ENCODE measurements around the gene ATG2B.

ATG2B gene

DNA sequence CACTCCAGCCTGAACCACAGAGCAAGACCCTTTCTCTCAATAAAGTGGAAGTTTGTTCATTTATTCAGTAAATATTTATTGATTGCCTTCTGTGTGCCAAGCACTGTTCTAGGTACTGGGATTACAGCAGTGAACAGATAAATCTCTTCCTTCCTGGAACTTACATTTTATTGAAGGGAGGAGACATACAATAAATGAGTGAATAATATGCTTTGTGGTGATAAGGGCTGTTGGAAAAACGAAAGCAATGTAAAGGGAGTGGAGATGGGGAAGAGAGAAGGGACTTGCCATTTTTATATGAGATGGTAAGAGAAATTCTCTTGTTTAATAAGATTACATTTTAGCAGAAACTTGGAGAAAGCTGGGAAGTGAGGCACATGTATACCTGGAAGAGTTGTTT, 1.8 kb upstream of the ATG2B start:
- CTCF ChIA-PET = no interaction called here

DNA sequence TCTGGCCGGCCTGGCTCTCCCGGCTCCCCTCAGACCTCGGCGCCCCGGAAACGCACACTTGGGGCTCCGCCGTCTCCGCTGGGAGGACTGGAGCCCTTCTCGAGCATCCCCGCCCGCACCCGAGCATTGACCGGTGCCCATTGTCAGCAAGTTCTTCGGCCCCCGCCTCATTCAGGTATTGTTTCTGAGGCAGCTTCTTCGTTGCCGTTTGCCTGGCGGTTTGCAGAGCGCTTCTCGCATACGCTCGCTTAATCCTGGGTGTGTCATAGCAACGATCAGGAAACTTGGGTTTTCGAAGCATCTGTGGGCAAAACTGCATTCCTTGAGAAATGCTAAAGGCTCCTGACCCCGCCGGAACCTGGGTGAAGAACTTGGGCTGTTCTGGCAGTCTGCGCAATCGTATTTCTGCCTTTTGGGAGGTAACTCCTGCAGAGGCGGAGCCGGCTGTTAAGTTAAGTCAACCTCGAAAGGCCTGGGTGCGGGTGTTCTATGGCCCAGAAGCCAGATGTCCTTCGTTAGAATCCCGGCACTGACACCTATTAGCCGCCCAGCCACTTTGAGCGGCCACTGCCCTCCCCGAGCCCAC, 703 bp upstream of the ATG2B start:
- no peak for TF ChIP-seq CTCF (IDR thresholded peaks at IDR 0.05; ENCODE audit: insufficient read depth, low read length, missing control alignments)
- peak overlapping the region; percentile 84 for H3K4me3 ChIP-seq (ENCODE audit: low read depth, low read length)
- CTCF ChIA-PET = no interaction called here
- DNase-seq (ENCODE audit: low read depth, low spot score) = no peak
- POLR2A ChIA-PET = no interaction called here

More for the DNA sequence above, 1.8 kb upstream of the ATG2B start:
- no peak for TF ChIP-seq CTCF (IDR thresholded peaks at IDR 0.05; ENCODE audit: insufficient read depth, low read length, missing control alignments)
- H3K4me3 ChIP-seq (ENCODE audit: low read depth, low read length) = peak overlapping the region; percentile 84; the same call in 1 of the 2 replicates
- POLR2A ChIA-PET = no interaction called here
- DNase-seq (ENCODE audit: low read depth, low spot score) = no peak

DNA sequence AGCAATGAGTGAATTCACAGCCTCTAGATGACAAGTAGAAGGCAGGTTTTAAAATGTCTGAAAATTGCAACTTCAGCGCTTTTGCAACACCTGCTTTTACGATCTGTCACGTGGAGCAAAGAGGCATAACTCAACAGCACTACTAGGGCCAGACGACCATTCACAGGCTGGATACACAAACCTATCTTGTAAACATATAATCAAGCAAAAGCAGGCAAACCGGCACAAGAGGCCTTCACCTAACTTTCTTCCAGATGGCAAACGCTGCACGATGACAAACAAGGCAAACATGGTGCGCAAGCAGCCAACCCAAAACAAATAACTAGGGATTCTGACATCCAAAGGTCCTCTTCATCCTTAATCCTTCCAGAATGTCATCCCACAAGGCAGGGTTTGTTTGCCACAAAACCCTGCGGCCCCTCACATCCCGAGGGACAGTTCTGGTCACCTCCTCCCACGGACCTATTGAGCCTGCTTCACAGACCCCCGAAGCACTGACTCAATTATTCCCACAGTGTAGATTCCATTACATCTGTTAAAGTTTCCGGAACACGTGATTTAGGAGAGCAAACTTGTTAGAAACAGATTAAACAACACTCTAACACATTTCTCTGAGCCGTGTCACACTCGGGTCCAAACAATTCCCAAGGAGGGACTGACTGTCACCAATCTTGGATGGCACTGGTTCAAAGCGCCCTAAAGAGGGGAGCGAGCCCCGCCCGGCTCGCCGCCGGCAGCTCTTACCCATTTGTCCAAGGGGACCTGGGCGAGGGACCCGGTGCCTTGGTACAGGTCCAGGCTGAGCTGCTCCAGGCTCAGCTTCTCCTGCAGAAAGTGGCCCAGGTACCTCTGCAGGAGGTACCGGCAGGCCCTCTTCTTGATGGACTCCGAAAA, 823 bp downstream of the ATG2B start:
- POLR2A ChIA-PET = no interaction called here
- CTCF ChIA-PET = no interaction called here
- DNase-seq (ENCODE audit: low read depth, low spot score) = no peak
- peak overlapping the region; percentile 84 for H3K4me3 ChIP-seq (ENCODE audit: low read depth, low read length)
- TF ChIP-seq CTCF (IDR thresholded peaks at IDR 0.05; ENCODE audit: insufficient read depth, low read length, missing control alignments) = no peak

GRCh38 chr14:96359959-96360358, 3.2 kb downstream of the ATG2B start:
- CTCF ChIA-PET = no interaction called here
- TF ChIP-seq CTCF (IDR thresholded peaks at IDR 0.05; ENCODE audit: insufficient read depth, low read length, missing control alignments) = no peak
- DNase-seq (ENCODE audit: low read depth, low spot score) = no peak
- POLR2A ChIA-PET = no interaction called here
- no peak overlapping the region for H3K4me3 ChIP-seq (ENCODE audit: low read depth, low read length)

DNA sequence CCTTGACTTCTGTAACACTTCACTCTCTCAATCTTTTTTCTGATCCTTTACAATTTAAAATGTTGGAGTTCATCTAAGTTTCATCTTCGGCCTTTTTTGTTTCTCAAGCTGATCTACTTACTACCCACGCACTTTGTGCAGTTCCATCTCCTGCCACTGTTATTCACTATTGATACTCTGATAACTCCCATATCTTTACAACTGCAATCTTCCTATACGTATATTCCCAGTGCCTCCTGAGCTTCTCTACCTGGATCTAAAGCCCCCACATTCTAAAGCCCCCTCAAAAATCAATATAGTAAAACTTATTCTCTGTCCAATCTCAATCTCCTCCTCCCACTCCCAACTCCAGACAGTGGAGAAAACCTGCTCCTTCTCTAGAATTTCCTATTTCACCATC, 5.9 kb downstream of the ATG2B start:
- no peak overlapping the region for H3K4me3 ChIP-seq (ENCODE audit: low read depth, low read length)
- no peak for DNase-seq (ENCODE audit: low read depth, low spot score)
- POLR2A ChIA-PET = no interaction called here
- CTCF ChIA-PET = interaction anchor here (1.0 kb wide), 1 partner anchor 13 kb away, joined by 4 read pairs; no protein-coding TSS in a partner anchor
- TF ChIP-seq CTCF (IDR thresholded peaks at IDR 0.05; ENCODE audit: insufficient read depth, low read length, missing control alignments) = no peak

- DNase-seq (ENCODE audit: low read depth, low spot score) = no peak
- ChIA-PET POLR2A (no interaction called here), CTCF (no interaction called here)
- no peak overlapping the region for H3K4me3 ChIP-seq (ENCODE audit: low read depth, low read length)
- no peak for TF ChIP-seq CTCF (IDR thresholded peaks at IDR 0.05; ENCODE audit: insufficient read depth, low read length, missing control alignments)
These were observed 8.9 kb downstream of the ATG2B start for GRCh38 chr14:96354246-96354645.

Measured in AG04449 (cell line).